Fibroblast of peridontal ligament (primary cell): ENCODE measurements around the gene SHROOM1.

Experiments used
- DNase-seq: peaks from one replicate; pipeline ENCODE4 v3.0.0-alpha.2; 2010; ENCODE audit errors: extremely low read depth

Gene SHROOM1

GRCh38 chr5:132776938-132777208 is 53.6 kb downstream of the SHROOM1 start:
- no peak for DNase-seq

GRCh38 chr5:132776131-132776937 is 54.1 kb downstream of the SHROOM1 start:
- DNase-seq = peak; percentile 25

GRCh38 chr5:132775476-132775961 is 54.9 kb downstream of the SHROOM1 start:
- peak; percentile 25 for DNase-seq

GRCh38 chr5:132774896-132775295 is 55.6 kb downstream of the SHROOM1 start:
- DNase-seq = no peak

GRCh38 chr5:132774406-132774805 is 56.0 kb downstream of the SHROOM1 start:
- no peak for DNase-seq

- DNase-seq = no peak
Observed at GRCh38 chr5:132773601-132774355, 56.7 kb downstream of the SHROOM1 start.

- no peak for DNase-seq
Observed at GRCh38 chr5:132773114-132773513, 57.3 kb downstream of the SHROOM1 start.

GRCh38 chr5:132772291-132773070 is 58.0 kb downstream of the SHROOM1 start:
- DNase-seq = no peak
